BLaER1 (cell line): ENCODE results near the gene C1S.

Source experiments
- H3K27ac ChIP-seq: shearing (Covaris generic); formaldehyde crosslinking; 2 replicates; pipeline ENCODE4 v1.8.1; 2022
- H3K27me3 ChIP-seq: shearing (Covaris generic); formaldehyde crosslinking; 2 replicates; pipeline ENCODE4 v1.8.1; 2022
- H3K36me3 ChIP-seq: shearing (Covaris generic); formaldehyde crosslinking; 2 replicates; pipeline ENCODE4 v1.8.1; 2022
- H3K4me1 ChIP-seq: shearing (Covaris generic); formaldehyde crosslinking; 2 replicates; pipeline ENCODE4 v1.8.1; 2022
- H3K4me2 ChIP-seq: shearing (Covaris generic); formaldehyde crosslinking; 2 replicates; pipeline ENCODE4 v1.8.1; 2022
- H3K4me3 ChIP-seq: shearing (Covaris generic); formaldehyde crosslinking; 2 replicates; pipeline ENCODE4 v1.8.1; 2022
- H3K9ac ChIP-seq: shearing (Covaris generic); formaldehyde crosslinking; 2 replicates; pipeline ENCODE4 v1.8.1; 2022
- H3K9me3 ChIP-seq: shearing (Covaris generic); formaldehyde crosslinking; 2 replicates; pipeline ENCODE4 v1.8.1; 2022
- H4K20me1 ChIP-seq: shearing (Covaris generic); formaldehyde crosslinking; 2 replicates; pipeline ENCODE4 v1.8.1; 2022
- Cebpa-rat ChIP-seq: shearing (Covaris generic); IDR thresholded peaks from 2 replicates; pipeline ENCODE4 v1.8.1; 2022

C1S gene

GRCh38 chr12:7091171-7091570 is 30.7 kb downstream of the C1S start:
- H3K9me3 ChIP-seq, result no peaks in the 10 kb centered on the region
- no peaks in the 10 kb centered on the region for H4K20me1 ChIP-seq
- H3K4me3 ChIP-seq, result no peak overlapping the region
- H3K36me3 ChIP-seq, result no peaks in the 10 kb centered on the region
- H3K9ac ChIP-seq, result no peak overlapping the region; the same call in 1 of the 2 replicates
- peak overlapping the region; percentile 75 for H3K4me2 ChIP-seq
- H3K27ac ChIP-seq, result no peak overlapping the region; the same call in 1 of the 2 replicates
- no peak for TF ChIP-seq Cebpa-rat
- peaks cover 26% of the 10 kb centered on the region for H3K4me1 ChIP-seq
- H3K27me3 ChIP-seq, result no peaks in the 10 kb centered on the region

- 0 out of 2 replicates have a peak overlapping the region, but pooled peaks have one; percentile 25 for H3K4me3 ChIP-seq
- H3K36me3 ChIP-seq, result no peaks in the 10 kb centered on the region
- H3K27ac ChIP-seq, result peak overlapping the region; percentile 30; the same call in 1 of the 2 replicates
- H3K9ac ChIP-seq, result no peak overlapping the region; the same call in 1 of the 2 replicates
- H3K4me1 ChIP-seq, result peaks cover 26% of the 10 kb centered on the region
- no peaks in the 10 kb centered on the region for H3K9me3 ChIP-seq
- no peak for TF ChIP-seq Cebpa-rat
- H4K20me1 ChIP-seq, result no peaks in the 10 kb centered on the region
- peak overlapping the region; percentile 75 for H3K4me2 ChIP-seq
- no peaks in the 10 kb centered on the region for H3K27me3 ChIP-seq
Observed at GRCh38 chr12:7091660-7092228, 31.2 kb downstream of the C1S start.

- 0 out of 2 replicates have a peak within 1 kb of the TSS, but pooled peaks have one; percentile 25 for H3K4me3 ChIP-seq
- no peak for TF ChIP-seq Cebpa-rat
- no peaks in the 10 kb centered on the region for H4K20me1 ChIP-seq
- peak within 1 kb of the TSS; percentile 16; the same call in 1 of the 2 replicates for H3K9ac ChIP-seq
- H3K4me1 ChIP-seq, result peaks cover 26% of the 10 kb centered on the region
- peak within 1 kb of the TSS; percentile 75 for H3K4me2 ChIP-seq
- no peaks in the 10 kb centered on the region for H3K9me3 ChIP-seq
- H3K27ac ChIP-seq, result peak within 1 kb of the TSS; percentile 30; the same call in 1 of the 2 replicates
- H3K36me3 ChIP-seq, result no peaks in the 10 kb centered on the region
- H3K27me3 ChIP-seq, result no peaks in the 10 kb centered on the region
Observed at GRCh38 chr12:7092229-7092985, 31.9 kb downstream of the C1S start, which contains the start of gene C1R. TSS of gene C1R (minus strand) at chr12:7092445. CDS start at chr12:7092388, 57 bp downstream.

GRCh38 chr12:7092986-7093460 is 32.5 kb downstream of the C1S start:
- no peak overlapping the region for H3K4me2 ChIP-seq
- no peaks in the 10 kb centered on the region for H3K9me3 ChIP-seq
- H3K4me1 ChIP-seq, result peaks cover 26% of the 10 kb centered on the region
- no peaks in the 10 kb centered on the region for H3K27me3 ChIP-seq
- H4K20me1 ChIP-seq, result no peaks in the 10 kb centered on the region
- H3K4me3 ChIP-seq, result no peak overlapping the region
- H3K9ac ChIP-seq, result peak overlapping the region; percentile 16; the same call in 1 of the 2 replicates
- no peak for TF ChIP-seq Cebpa-rat
- no peak overlapping the region for H3K27ac ChIP-seq
- no peaks in the 10 kb centered on the region for H3K36me3 ChIP-seq

- no peak overlapping the region for H3K9ac ChIP-seq
- no peaks in the 10 kb centered on the region for H3K27me3 ChIP-seq
- H3K36me3 ChIP-seq, result no peaks in the 10 kb centered on the region
- TF ChIP-seq Cebpa-rat, result no peak
- no peak overlapping the region for H3K4me3 ChIP-seq
- H4K20me1 ChIP-seq, result no peaks in the 10 kb centered on the region
- H3K27ac ChIP-seq, result no peak overlapping the region
- peaks cover 26% of the 10 kb centered on the region for H3K4me1 ChIP-seq
- H3K9me3 ChIP-seq, result no peaks in the 10 kb centered on the region
- no peak overlapping the region for H3K4me2 ChIP-seq
Observed at GRCh38 chr12:7093486-7093885, 33.0 kb downstream of the C1S start.

- Histone ChIP-seq H3K4me3 (no peak overlapping the region), H3K9me3 (no peaks in the 10 kb centered on the region), H3K27me3 (no peaks in the 10 kb centered on the region), H3K9ac (no peak overlapping the region), H3K27ac (no peak overlapping the region), H3K4me2 (no peak overlapping the region), H3K36me3 (no peaks in the 10 kb centered on the region), H3K4me1 (peaks cover 26% of the 10 kb centered on the region), H4K20me1 (no peaks in the 10 kb centered on the region)
- TF ChIP-seq Cebpa-rat, result no peak
Observed at GRCh38 chr12:7093892-7094291, 33.4 kb downstream of the C1S start.

GRCh38 chr12:7096006-7096932 is 35.8 kb downstream of the C1S start:
- H3K27ac ChIP-seq, result no peak overlapping the region
- no peak for TF ChIP-seq Cebpa-rat
- H3K27me3 ChIP-seq, result no peaks in the 10 kb centered on the region
- H3K4me2 ChIP-seq, result no peak overlapping the region
- no peaks in the 10 kb centered on the region for H3K9me3 ChIP-seq
- H3K4me3 ChIP-seq, result no peak overlapping the region
- H4K20me1 ChIP-seq, result no peaks in the 10 kb centered on the region
- H3K36me3 ChIP-seq, result peaks cover 8% of the 10 kb centered on the region; the same call in 1 of the 2 replicates
- peaks cover 12% of the 10 kb centered on the region for H3K4me1 ChIP-seq
- no peak overlapping the region for H3K9ac ChIP-seq

GRCh38 chr12:7096979-7097378 is 36.5 kb downstream of the C1S start:
- Histone ChIP-seq H3K9me3 (no peaks in the 10 kb centered on the region), H4K20me1 (no peaks in the 10 kb centered on the region), H3K4me3 (no peak overlapping the region), H3K27ac (no peak overlapping the region), H3K9ac (no peak overlapping the region), H3K4me2 (no peak overlapping the region), H3K4me1 (peaks cover 5% of the 10 kb centered on the region), H3K27me3 (no peaks in the 10 kb centered on the region), H3K36me3 (peaks cover 14% of the 10 kb centered on the region; the same call in 1 of the 2 replicates)
- no peak for TF ChIP-seq Cebpa-rat

- no peak overlapping the region for H3K4me2 ChIP-seq
- H3K4me1 ChIP-seq, result no peaks in the 10 kb centered on the region
- no peak overlapping the region for H3K4me3 ChIP-seq
- TF ChIP-seq Cebpa-rat, result no peak
- no peak overlapping the region for H3K9ac ChIP-seq
- H3K36me3 ChIP-seq, result peaks cover 21% of the 10 kb centered on the region; the same call in 1 of the 2 replicates
- no peaks in the 10 kb centered on the region for H3K9me3 ChIP-seq
- no peaks in the 10 kb centered on the region for H3K27me3 ChIP-seq
- H4K20me1 ChIP-seq, result no peaks in the 10 kb centered on the region
- H3K27ac ChIP-seq, result no peak overlapping the region
Observed at GRCh38 chr12:7099290-7099996, 38.9 kb downstream of the C1S start.
